Stimulated activated CD4-positive, alpha-beta T cell treated with anti-CD3 and anti-CD28 coated beads, Interleukin-4, amount 100 ng/mL, for 4 hours (primary cell): ENCODE results near the gene KRT34.
"Not testable (repeated sequence)": the region's sequence is repeated elsewhere in the genome, so short reads cannot be mapped to it uniquely, and the experiment has no call there.

Experiments used
- DNase-seq, 2 experiments: peaks; one replicate each; pipeline ENCODE4 v3.0.0-alpha.2; 2020

KRT34 gene

GRCh38 chr17:41381943-41382342 is at the start of gene KRT34:
Gene KRT34 (minus strand): TSS chr17:41382306. CDS start chr17:41382246, 60 bp downstream.
- DNase-seq = not testable (repeated sequence)

DNA sequence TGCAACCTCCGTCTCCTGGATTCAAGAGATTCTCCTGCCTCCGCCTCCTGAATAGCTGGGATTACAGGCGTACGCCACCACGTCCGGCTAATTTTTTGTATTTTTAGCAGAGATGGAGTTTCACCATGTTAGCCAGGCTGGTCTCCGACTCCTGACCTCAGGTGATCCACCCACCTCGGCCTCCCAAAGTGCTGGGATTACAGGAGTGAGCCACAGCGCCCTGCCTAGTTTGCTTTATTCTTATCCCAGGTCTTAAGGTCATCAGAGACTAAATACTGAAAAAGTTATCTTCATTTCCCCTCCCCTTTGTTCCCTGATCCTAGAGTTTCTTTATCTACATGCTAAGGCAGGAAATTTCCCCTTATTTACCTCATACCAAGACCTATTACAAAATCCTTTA is 48.3 kb upstream of the KRT34 start:
- not testable (repeated sequence) for DNase-seq

DNA sequence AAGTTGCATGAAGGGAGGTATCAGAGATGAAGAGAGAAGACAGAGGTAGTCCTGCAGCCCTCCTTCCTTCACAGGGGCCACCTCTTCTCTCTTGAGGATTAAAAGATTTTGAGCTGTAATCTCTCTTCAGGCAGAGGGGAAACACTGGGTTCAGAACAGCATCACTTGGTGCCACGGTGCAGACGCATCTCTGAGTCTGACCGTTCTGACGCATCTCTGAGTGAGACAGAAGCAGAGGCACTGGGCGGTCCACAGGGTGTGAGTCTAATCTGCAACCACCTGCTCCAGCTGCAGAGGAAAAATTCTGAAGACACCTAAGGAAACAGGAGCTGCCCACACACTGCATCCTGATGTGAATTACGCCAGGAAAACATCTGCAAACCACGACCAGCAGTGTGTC is 47.6 kb upstream of the KRT34 start:
- DNase-seq = no peak

- DNase-seq = no peak
These were observed 46.6 kb upstream of the KRT34 start for GRCh38 chr17:41428591-41429291.

GRCh38 chr17:41424111-41424635 is 42.1 kb upstream of the KRT34 start, which contains the start of gene KRT37:
Gene KRT37 (minus strand): TSS chr17:41424585. CDS start chr17:41424523, 62 bp downstream.
- no peak for DNase-seq

- DNase-seq = not testable (repeated sequence)
These were observed 40.5 kb upstream of the KRT34 start for GRCh38 chr17:41422586-41422985.

DNA sequence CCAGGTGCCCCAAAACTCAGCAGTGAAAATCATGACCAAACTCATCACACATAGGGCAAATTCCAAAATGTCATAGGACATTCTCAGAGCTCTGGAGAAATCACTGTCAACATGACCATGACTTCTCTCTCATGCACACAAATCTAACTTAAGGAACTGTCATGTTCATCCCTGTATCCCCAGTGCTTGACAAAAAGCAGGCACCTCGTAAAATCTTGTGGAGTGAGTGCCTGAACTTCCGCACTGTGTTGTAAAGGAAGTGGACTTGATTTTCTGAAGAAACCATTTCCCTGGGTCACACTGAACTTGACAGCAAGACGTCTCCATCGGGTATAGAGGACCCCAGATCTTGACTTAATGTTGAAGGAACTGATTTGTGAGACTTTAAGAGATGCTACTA is 39.5 kb upstream of the KRT34 start:
- DNase-seq = no peak

DNA sequence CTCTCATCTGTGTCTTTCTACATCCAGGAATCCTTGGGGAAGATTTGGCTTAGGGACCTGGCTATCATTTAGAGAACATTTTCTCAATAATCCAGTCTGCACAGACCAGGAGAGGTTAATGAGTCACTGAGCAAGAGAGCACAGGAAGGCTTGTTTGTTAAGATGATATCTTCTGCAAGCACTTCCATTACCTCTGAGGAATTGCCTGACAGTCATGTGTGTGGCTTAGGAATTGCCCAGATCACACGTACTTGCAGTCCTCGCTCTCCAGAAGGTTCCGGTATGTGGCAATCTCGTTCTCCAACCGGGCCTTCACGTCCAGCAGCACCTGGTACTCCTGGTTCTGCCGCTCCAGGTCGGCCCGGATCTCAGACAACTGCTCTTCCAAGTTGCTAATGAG is 39.0 kb upstream of the KRT34 start:
- no peak for DNase-seq

DNA sequence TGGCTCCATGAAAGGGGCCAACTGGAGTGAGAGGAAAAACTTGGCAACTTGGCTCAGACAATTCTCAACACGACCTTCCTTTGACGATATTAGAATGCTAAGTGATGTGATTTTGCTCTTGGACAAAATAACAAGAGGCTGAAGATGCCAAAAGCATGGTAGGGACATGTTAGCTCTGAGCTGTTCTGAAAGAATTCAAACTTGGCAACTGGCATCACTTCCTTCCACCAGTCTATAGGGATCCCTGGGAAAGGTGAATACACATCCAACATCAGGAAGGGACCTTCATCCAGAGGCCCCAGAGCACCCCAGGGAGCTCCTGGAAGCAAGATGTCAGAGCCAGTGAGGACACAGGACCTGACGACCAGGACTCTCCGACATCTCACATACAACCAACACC is 38.0 kb upstream of the KRT34 start:
- DNase-seq = no peak

- DNase-seq = no peak
These were observed 37.6 kb upstream of the KRT34 start for GRCh38 chr17:41419716-41420115.

GRCh38 chr17:41418116-41418860 is 36.2 kb upstream of the KRT34 start:
- DNase-seq = no peak

- DNase-seq = no peak
These were observed 35.5 kb upstream of the KRT34 start for GRCh38 chr17:41417576-41418015.

- DNase-seq = no peak
These were observed 35.0 kb upstream of the KRT34 start for GRCh38 chr17:41417127-41417526.

GRCh38 chr17:41416479-41416878 is 34.4 kb upstream of the KRT34 start:
- no peak for DNase-seq

- no peak for DNase-seq
These were observed 33.8 kb upstream of the KRT34 start for GRCh38 chr17:41415833-41416335.

GRCh38 chr17:41415411-41415810 is 33.3 kb upstream of the KRT34 start:
- no peak for DNase-seq

DNA sequence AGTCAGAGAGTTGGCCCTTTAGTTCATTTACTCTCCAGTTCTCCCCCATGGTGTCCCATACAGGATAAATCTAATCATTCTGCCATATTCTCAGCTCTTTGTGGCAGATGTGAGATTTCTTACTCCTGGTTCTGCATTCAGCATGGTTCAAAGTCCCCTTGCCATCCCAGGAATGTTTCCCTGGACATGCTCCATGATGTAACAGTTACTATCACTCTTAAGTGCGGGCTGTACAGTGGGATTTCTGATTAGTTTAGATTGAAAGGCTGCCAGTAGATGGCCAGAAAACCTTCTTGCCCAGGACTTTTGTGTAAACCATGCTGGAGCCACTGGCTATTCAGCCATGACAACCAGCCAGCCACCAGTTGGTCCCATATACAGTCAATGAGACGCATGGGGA is 31.9 kb upstream of the KRT34 start:
- DNase-seq = no peak

GRCh38 chr17:41413353-41413957 is 31.3 kb upstream of the KRT34 start:
- DNase-seq = no peak

GRCh38 chr17:41411072-41411840 is 29.1 kb upstream of the KRT34 start:
- DNase-seq = no peak

DNA sequence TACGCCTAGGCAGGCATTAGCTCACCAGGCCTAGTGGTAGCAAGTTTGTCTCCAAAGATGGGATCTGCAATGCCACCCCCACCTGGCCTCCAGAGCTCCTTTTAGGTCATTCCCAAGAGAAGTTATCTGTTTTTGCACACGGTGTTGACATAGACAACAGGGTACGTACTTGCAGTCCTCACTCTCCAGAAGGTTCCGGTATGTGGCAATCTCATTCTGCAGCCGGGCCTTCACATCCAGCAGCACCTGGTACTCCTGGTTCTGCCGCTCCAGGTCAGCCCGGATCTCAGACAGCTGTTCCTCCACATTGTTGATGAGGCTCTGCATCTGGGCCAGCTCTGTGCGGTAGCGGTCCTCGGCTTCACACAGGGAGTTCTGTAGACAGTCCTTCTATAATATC is 25.1 kb upstream of the KRT34 start:
- DNase-seq = no peak

- no peak for DNase-seq
These were observed 24.1 kb upstream of the KRT34 start for GRCh38 chr17:41406205-41406604.

GRCh38 chr17:41404024-41404671 is 22.0 kb upstream of the KRT34 start:
- peak; percentile 7 to 47 for DNase-seq
